ENCODE data around the gene SPATA13.
"Not testable (repeated sequence)": the region's sequence is repeated elsewhere in the genome, so short reads cannot be mapped to it uniquely, and the experiment has no call there.

GRCh38 chr13:24318878-24319277, 158.4 kb downstream of the SPATA13 start:
- TF ChIP-seq CTCF (IDR thresholded peaks at IDR 0.05; ENCODE audit: low read depth, low read length); EZH2phosphoT487 (IDR thresholded peaks at IDR 0.05; ENCODE audit: low read depth): not testable (repeated sequence)

Data from OCI-LY3 (cell line).